WTC11 (cell line): Measurements from ENCODE around the gene SCUBE3. TPM values are rescaled to one million over a fixed set of nuclear protein-coding genes. Genes with fewer than 3 reads are reported as not detected.

Experiments
- ATAC-seq: fragments of 200-7000 bp; cut with Tn5 transposase; 2 replicates; pipeline ENCODE4 v1.10.0; 2021; ENCODE audit warnings: mild to moderate bottlenecking, moderate library complexity
- Bru-seq: library from RNA; stranded (reverse); fragments of 400-500 nt; gene quantifications from one replicate; lab custom pipeline; 2021; lab: Mats Ljungman, UMichigan
- CTCF ChIA-PET: fragments of 300-600 bp; sonication (Branson Sonifier 250); formaldehyde crosslinking; loops from one replicate; lab custom pipeline; 2021; ENCODE audit warnings: antibody characterized with exemption; lab: Charles Lee
- POLR2A ChIA-PET: fragments of 350-600 bp; sonication (Branson Sonifier 250); formaldehyde crosslinking; loops from one replicate; lab custom pipeline; 2021; ENCODE audit warnings: antibody characterized with exemption; lab: Charles Lee
- DNase-seq: peaks from one replicate; pipeline ENCODE4 v3.0.0; 2021; ENCODE audit warnings: low spot score
- H3K27ac Mint-ChIP-seq: 2 replicates; pipeline ENCODE4 v1.8.0; 2021; ENCODE audit warnings: mixed read lengths
- H3K27me3 Mint-ChIP-seq: 2 replicates; pipeline ENCODE4 v1.8.0; 2021; ENCODE audit warnings: low read depth, mild to moderate bottlenecking, moderate library complexity, mixed read lengths
- H3K36me3 Mint-ChIP-seq: 2 replicates; pipeline ENCODE4 v1.8.0; 2021; ENCODE audit warnings: mixed read lengths
- H3K4me1 Mint-ChIP-seq: 2 replicates; pipeline ENCODE4 v1.8.0; 2022; ENCODE audit warnings: mixed read lengths
- H3K4me3 Mint-ChIP-seq: 2 replicates; pipeline ENCODE4 v1.8.0; 2021; ENCODE audit warnings: mild to moderate bottlenecking, moderate library complexity, mixed read lengths
- H3K9me3 Mint-ChIP-seq: 2 replicates; pipeline ENCODE4 v1.8.0; 2021; ENCODE audit warnings: mixed read lengths
- E2F1 ChIP-seq: sonication (generic); formaldehyde crosslinking; IDR thresholded peaks from 2 replicates; pipeline ENCODE4 v1.8.0; 2022; ENCODE audit warnings: mild to moderate bottlenecking, missing genetic modification reagents
- E2F5 ChIP-seq: sonication (generic); formaldehyde crosslinking; IDR thresholded peaks from 2 replicates; pipeline ENCODE4 v1.8.1; 2022; ENCODE audit warnings: mild to moderate bottlenecking, moderate library complexity, missing genetic modification reagents
- EMX1 ChIP-seq: fragments of 250-450 bp; sonication (Bioruptor Pico); IDR thresholded peaks from 2 replicates; pipeline ENCODE4 v1.8.0; 2021; ENCODE audit warnings: mild to moderate bottlenecking
- ERG ChIP-seq: fragments of 250-450 bp; sonication (Bioruptor Pico); IDR thresholded peaks from 2 replicates; pipeline ENCODE4 v1.8.0; 2021; ENCODE audit warnings: mild to moderate bottlenecking
- FOXP4 ChIP-seq: sonication (generic); formaldehyde crosslinking; IDR thresholded peaks from 2 replicates; pipeline ENCODE4 v1.8.0; 2022; ENCODE audit warnings: mild to moderate bottlenecking, missing genetic modification reagents
- JUN ChIP-seq: sonication (generic); formaldehyde crosslinking; IDR thresholded peaks from 2 replicates; pipeline ENCODE4 v1.8.0; 2023; ENCODE audit warnings: mild to moderate bottlenecking, missing genetic modification reagents
- KAT7 ChIP-seq: sonication (generic); formaldehyde crosslinking; IDR thresholded peaks from 2 replicates; pipeline ENCODE4 v1.8.1; 2023; ENCODE audit warnings: missing genetic modification reagents, mild to moderate bottlenecking, borderline replicate concordance
- MYBL2 ChIP-seq: sonication (generic); formaldehyde crosslinking; IDR thresholded peaks from 2 replicates; pipeline ENCODE4 v1.8.1; 2023; ENCODE audit warnings: mild to moderate bottlenecking, moderate library complexity, missing genetic modification reagents
- NR3C1 ChIP-seq: sonication (generic); formaldehyde crosslinking; conservative IDR thresholded peaks from 2 replicates; pipeline ENCODE4 v1.8.1; 2023; ENCODE audit warnings: low read depth, mild to moderate bottlenecking, missing genetic modification reagents
- USF1 ChIP-seq: sonication (generic); formaldehyde crosslinking; IDR thresholded peaks from 2 replicates; pipeline ENCODE4 v1.8.0; 2022; ENCODE audit warnings: mild to moderate bottlenecking, missing genetic modification reagents
- ZBTB21 ChIP-seq: sonication (generic); formaldehyde crosslinking; IDR thresholded peaks from 2 replicates; pipeline ENCODE4 v1.8.1; 2023; ENCODE audit warnings: mild to moderate bottlenecking, missing genetic modification reagents, borderline replicate concordance
- ZBTB43 ChIP-seq: sonication (generic); formaldehyde crosslinking; IDR thresholded peaks from 2 replicates; pipeline ENCODE4 v1.8.1; 2023; ENCODE audit warnings: mild to moderate bottlenecking, missing genetic modification reagents
- ZNF121 ChIP-seq: sonication (generic); formaldehyde crosslinking; IDR thresholded peaks from 2 replicates; pipeline ENCODE4 v1.8.0; 2023; ENCODE audit warnings: missing genetic modification reagents
- ZNF138 ChIP-seq: sonication (generic); formaldehyde crosslinking; conservative IDR thresholded peaks from 2 replicates; pipeline ENCODE4 v1.8.1; 2022; ENCODE audit warnings: mild to moderate bottlenecking, moderate library complexity, missing genetic modification reagents
- ZNF263 ChIP-seq: sonication (generic); formaldehyde crosslinking; IDR thresholded peaks from 2 replicates; pipeline ENCODE4 v1.8.1; 2022; ENCODE audit warnings: low read depth, mild to moderate bottlenecking, moderate library complexity, missing genetic modification reagents
- ZNF317 ChIP-seq: sonication (generic); formaldehyde crosslinking; IDR thresholded peaks from 2 replicates; pipeline ENCODE4 v1.8.1; 2023; ENCODE audit warnings: low read depth, mild to moderate bottlenecking, moderate library complexity, missing genetic modification reagents, borderline replicate concordance
- ZNF671 ChIP-seq: fragments of 250-450 bp; sonication (Bioruptor Pico); IDR thresholded peaks from 2 replicates; pipeline ENCODE4 v1.8.0; 2021; ENCODE audit warnings: mild to moderate bottlenecking
- long read RNA-seq, 3 experiments: library from RNA in 1 of 3; library from capped mRNA in 1 of 3; library from polyadenylated mRNA in 1 of 3; unstranded in 2 of 3; stranded (forward) in 1 of 3; transcript quantifications; one replicate each; pipeline ENCODE4 v2.0.0, GENCODE V29; 2021
- total RNA-seq: library from RNA; stranded (reverse); gene quantifications from 3 replicates; pipeline ENCODE4 v1.2.3, GENCODE V29; 2021
- TF ChIP-seq, protein P1 (sequence below): fragments of 200-600 bp; IDR thresholded peaks from 2 replicates; pipeline ENCODE4 v1.8.0; 2022; ENCODE audit warnings: antibody characterized with exemption
- TF ChIP-seq, protein P2 (sequence below): sonication (generic); formaldehyde crosslinking; IDR thresholded peaks from 2 replicates; pipeline ENCODE4 v1.8.0; 2023; ENCODE audit warnings: mild to moderate bottlenecking, missing genetic modification reagents
- TF ChIP-seq, protein P3 (sequence below): sonication (generic); formaldehyde crosslinking; IDR thresholded peaks from 2 replicates; pipeline ENCODE4 v1.8.1; 2022; ENCODE audit warnings: missing genetic modification reagents, borderline replicate concordance

Gene SCUBE3
- 1.6 to 2.1 TPM (median 1.8 TPM) in 3 replicates for total RNA-seq
- Bru-seq, nascent RNA, result percentile 33 among the genes with signal in this experiment
- long read RNA-seq, experiment 1, full-length matches to known transcripts, result 1 of 9 reads
- long read RNA-seq, experiment 1, partial matches to known transcripts, result 2 of 9 reads
- long read RNA-seq, experiment 1, other reads (novel, unspliced or antisense), result 6 of 9 reads
- long read RNA-seq, experiment 2, partial matches to known transcripts, result 1 of 4 reads
- long read RNA-seq, experiment 2, other reads (novel, unspliced or antisense), result 3 of 4 reads
- long read RNA-seq, experiment 3, partial matches to known transcripts, result 0 of 1 reads
- long read RNA-seq, experiment 3, other reads (novel, unspliced or antisense), result 1 of 1 reads

DNA sequence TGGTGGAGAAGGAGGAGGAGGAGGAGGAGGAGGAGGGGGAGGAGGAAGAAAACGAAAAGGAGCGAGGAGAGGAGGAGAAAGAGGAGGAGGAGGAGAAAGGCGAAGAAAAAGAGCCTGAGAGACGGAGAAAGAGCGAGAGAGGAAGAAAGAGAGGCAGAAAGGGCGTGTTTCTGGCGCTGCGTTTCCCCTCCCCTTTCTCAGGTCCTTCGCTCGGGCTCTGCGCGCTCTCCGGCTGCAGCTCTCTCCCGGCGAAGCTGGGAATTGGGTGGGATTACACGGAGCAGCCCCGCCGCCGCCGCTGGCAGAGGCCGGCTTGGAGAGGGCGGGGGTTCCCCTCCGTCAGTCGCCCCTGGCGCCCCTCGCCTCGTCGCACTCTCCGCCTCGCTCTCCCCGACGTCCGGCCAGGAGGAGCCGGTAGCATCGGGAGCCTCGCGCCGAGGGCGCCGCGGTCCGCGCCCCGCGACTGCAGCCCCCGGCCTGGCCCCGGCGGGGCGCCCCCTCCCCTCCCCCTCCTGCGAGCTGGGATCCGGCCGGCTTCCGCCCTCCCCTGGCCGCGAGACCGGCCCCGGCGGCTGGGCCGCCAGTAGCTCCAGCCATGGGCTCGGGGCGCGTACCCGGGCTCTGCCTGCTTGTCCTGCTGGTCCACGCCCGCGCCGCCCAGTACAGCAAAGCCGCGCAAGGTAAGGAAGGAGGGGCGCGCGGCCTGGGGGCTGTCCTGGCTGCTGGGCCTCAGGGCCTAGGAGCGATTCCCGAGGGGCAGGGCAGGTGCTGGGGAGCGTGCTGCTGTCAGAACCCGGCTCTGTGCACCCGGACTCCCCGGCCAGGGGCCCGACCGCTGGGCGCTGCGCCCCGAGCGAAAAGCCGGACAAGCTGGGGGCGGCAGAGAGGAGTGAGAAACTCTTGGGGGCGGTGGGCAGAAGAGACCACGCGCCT is at the start of gene SCUBE3:
TSS of gene SCUBE3 (plus strand) at position 133 of the 933 bp plus-strand sequence. CDS start at position 596, 463 bp downstream.
- Mint-ChIP-seq H3K4me3 (peak within 1 kb of the TSS; percentile 80), H3K36me3 (no peaks in the 10 kb centered on the region), H3K27ac (no peak within 1 kb of the TSS), H3K27me3 (peaks cover 82% of the 10 kb centered on the region), H3K9me3 (no peaks in the 10 kb centered on the region), H3K4me1 (peaks cover 43% of the 10 kb centered on the region)
- ATAC-seq (peak; percentile 74), DNase-seq (peak; percentile 70)
- ChIA-PET CTCF (interaction anchor here (0.6 to 5.1 kb wide), 10 partner anchors 9 to 227 kb away, joined by 3 to 54 read pairs (median 4); no protein-coding TSS in a partner anchor), POLR2A (interaction anchor here (1.2 to 1.9 kb wide), 4 partner anchors 15 to 66 kb away, joined by 3 to 7 read pairs (median 4); partner anchors contain the start of gene ZNF76)
- TF ChIP-seq E2F5 (CRISPR knock-in tag) (peak; percentile 43; the same call in 1 of the 2 replicates), KAT7 (CRISPR knock-in tag) (peak; percentile 71; the same call in 1 of the 2 replicates), ERG (no peak), EMX1 (CRISPR knock-in tag) (no peak), FOXP4 (no peak), E2F1 (CRISPR knock-in tag) (no peak), MYBL2 (CRISPR knock-in tag) (no peak), ZNF263 (CRISPR knock-in tag) (peak; percentile 91; the same call in 1 of the 2 replicates), ZNF671 (no peak), ZNF317 (CRISPR knock-in tag) (no peak), ZNF121 (no peak), ZBTB21 (CRISPR knock-in tag) (no peak; the same call in 1 of the 2 replicates), JUN (no peak), USF1 (CRISPR knock-in tag) (no peak), NR3C1 (CRISPR knock-in tag) (no peak), ZNF138 (CRISPR knock-in tag) (no peak), ZBTB43 (CRISPR knock-in tag) (no peak)
- TF ChIP-seq, protein P1, sequence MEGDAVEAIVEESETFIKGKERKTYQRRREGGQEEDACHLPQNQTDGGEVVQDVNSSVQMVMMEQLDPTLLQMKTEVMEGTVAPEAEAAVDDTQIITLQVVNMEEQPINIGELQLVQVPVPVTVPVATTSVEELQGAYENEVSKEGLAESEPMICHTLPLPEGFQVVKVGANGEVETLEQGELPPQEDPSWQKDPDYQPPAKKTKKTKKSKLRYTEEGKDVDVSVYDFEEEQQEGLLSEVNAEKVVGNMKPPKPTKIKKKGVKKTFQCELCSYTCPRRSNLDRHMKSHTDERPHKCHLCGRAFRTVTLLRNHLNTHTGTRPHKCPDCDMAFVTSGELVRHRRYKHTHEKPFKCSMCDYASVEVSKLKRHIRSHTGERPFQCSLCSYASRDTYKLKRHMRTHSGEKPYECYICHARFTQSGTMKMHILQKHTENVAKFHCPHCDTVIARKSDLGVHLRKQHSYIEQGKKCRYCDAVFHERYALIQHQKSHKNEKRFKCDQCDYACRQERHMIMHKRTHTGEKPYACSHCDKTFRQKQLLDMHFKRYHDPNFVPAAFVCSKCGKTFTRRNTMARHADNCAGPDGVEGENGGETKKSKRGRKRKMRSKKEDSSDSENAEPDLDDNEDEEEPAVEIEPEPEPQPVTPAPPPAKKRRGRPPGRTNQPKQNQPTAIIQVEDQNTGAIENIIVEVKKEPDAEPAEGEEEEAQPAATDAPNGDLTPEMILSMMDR, result no peak
- TF ChIP-seq, protein P2, sequence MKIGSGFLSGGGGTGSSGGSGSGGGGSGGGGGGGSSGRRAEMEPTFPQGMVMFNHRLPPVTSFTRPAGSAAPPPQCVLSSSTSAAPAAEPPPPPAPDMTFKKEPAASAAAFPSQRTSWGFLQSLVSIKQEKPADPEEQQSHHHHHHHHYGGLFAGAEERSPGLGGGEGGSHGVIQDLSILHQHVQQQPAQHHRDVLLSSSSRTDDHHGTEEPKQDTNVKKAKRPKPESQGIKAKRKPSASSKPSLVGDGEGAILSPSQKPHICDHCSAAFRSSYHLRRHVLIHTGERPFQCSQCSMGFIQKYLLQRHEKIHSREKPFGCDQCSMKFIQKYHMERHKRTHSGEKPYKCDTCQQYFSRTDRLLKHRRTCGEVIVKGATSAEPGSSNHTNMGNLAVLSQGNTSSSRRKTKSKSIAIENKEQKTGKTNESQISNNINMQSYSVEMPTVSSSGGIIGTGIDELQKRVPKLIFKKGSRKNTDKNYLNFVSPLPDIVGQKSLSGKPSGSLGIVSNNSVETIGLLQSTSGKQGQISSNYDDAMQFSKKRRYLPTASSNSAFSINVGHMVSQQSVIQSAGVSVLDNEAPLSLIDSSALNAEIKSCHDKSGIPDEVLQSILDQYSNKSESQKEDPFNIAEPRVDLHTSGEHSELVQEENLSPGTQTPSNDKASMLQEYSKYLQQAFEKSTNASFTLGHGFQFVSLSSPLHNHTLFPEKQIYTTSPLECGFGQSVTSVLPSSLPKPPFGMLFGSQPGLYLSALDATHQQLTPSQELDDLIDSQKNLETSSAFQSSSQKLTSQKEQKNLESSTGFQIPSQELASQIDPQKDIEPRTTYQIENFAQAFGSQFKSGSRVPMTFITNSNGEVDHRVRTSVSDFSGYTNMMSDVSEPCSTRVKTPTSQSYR (CRISPR knock-in tag), result no peak
- TF ChIP-seq, protein P3, sequence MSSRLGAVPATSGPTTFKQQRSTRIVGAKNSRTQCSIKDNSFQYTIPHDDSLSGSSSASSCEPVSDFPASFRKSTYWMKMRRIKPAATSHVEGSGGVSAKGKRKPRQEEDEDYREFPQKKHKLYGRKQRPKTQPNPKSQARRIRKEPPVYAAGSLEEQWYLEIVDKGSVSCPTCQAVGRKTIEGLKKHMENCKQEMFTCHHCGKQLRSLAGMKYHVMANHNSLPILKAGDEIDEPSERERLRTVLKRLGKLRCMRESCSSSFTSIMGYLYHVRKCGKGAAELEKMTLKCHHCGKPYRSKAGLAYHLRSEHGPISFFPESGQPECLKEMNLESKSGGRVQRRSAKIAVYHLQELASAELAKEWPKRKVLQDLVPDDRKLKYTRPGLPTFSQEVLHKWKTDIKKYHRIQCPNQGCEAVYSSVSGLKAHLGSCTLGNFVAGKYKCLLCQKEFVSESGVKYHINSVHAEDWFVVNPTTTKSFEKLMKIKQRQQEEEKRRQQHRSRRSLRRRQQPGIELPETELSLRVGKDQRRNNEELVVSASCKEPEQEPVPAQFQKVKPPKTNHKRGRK (CRISPR knock-in tag), result peak; percentile 99
